ENCODE measurements around the gene GRM4. TPM values are rescaled to one million over a fixed set of nuclear protein-coding genes. Genes with fewer than 3 reads are reported as not detected.
A peak's percentile ranks its signal among the peaks of the same experiment; 100 is the strongest.
"Not testable (repeated sequence)": the region's sequence is repeated elsewhere in the genome, so short reads cannot be mapped to it uniquely, and the experiment has no call there.

The GRM4 gene
- total RNA-seq: under 1 TPM in 1 of 2 experiments, not detected in 1; 0.05 TPM

- H3K27me3 Mint-ChIP-seq: peaks cover 64% of the 10 kb centered on the region
- intact Hi-C loops (cut with micrococcal nuclease): no loop called here
- H3K36me3 Mint-ChIP-seq: no peaks in the 10 kb centered on the region
- ChIA-PET POLR2A (no interaction called here), CTCF (interaction anchor here (0.9 to 1.9 kb wide), 3 partner anchors 10 to 375 kb away, joined by 4 to 8 read pairs (median 6); no protein-coding TSS in a partner anchor)
- no peaks in the 10 kb centered on the region for H3K9me3 Mint-ChIP-seq
- no peak within 1 kb of the TSS for H3K27ac Mint-ChIP-seq
- peak within 1 kb of the TSS; percentile 15 for H3K4me3 Mint-ChIP-seq
- peaks cover 12% of the 10 kb centered on the region for H3K4me1 Mint-ChIP-seq (ENCODE audit: low read depth)
- DNase-seq: no peak
Measured at GRCh38 chr6:34146021-34146782, at the start of gene GRM4. GRM4 (minus strand) TSS chr6:34146087; CDS start chr6:34133496, 12,591 bp downstream.

GRCh38 chr6:34194772-34195171 is 48.9 kb upstream of the GRM4 start:
- no peaks in the 10 kb centered on the region for H3K27me3 Mint-ChIP-seq
- H3K4me1 Mint-ChIP-seq (ENCODE audit: low read depth): peaks cover 12% of the 10 kb centered on the region
- H3K9me3 Mint-ChIP-seq: no peaks in the 10 kb centered on the region
- POLR2A ChIA-PET: no interaction called here
- H3K27ac Mint-ChIP-seq: no peak overlapping the region
- intact Hi-C loops (cut with micrococcal nuclease): no loop called here
- CTCF ChIA-PET: interaction anchor here (2.2 to 4.2 kb wide), 4 partner anchors 13 to 220 kb away, joined by 12 to 42 read pairs (median 20); no protein-coding TSS in a partner anchor
- no peak overlapping the region for H3K4me3 Mint-ChIP-seq
- no peaks in the 10 kb centered on the region for H3K36me3 Mint-ChIP-seq
- DNase-seq: no peak

GRCh38 chr6:34190504-34191122 is 44.7 kb upstream of the GRM4 start:
- POLR2A ChIA-PET: no interaction called here
- intact Hi-C loops (cut with micrococcal nuclease): no loop called here

DNA sequence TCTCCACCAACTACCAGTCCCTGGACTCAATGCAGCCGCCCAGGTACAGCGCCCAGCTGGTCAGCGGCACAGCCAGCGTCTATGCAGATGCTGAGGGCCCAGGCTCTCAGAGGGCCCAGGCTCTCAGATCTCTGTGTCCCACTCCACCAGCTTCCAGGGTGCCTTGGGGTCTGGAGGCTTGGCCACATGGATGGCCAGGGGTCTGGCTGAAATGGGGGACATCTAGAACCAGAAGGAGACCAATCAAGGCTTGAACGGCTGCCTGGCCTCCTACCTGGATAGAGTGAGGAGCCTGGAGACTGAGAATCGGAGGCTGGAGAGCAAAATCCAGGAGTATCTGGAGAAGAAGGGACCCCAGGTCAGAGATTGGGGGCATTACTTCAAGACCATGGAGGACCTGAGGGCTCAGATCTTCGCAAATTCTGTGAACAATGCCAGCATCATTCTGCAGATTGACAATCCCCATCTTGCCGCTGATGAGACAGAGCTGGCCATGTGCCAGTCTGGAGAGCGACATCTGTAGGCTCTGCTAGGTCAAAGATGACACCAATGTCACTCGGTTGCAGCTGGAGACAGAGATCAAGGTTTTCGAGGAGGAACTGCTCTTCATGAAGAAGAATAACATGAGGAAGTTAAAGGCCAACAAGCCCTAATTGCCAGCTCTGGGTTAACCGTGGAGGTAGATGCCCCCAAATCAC is 44.1 kb upstream of the GRM4 start:
- Mint-ChIP-seq H3K27ac (no peak overlapping the region), H3K4me3 (no peak overlapping the region)

More at GRCh38 chr6:34190504-34191122, 44.7 kb upstream of the GRM4 start:
- Mint-ChIP-seq H3K9me3 (no peaks in the 10 kb centered on the region), H3K4me3 (no peak overlapping the region), H3K27me3 (no peaks in the 10 kb centered on the region), H3K36me3 (no peaks in the 10 kb centered on the region), H3K4me1 (ENCODE audit: low read depth) (peaks cover 4% of the 10 kb centered on the region), H3K27ac (no peak overlapping the region)
- CTCF ChIA-PET: interaction anchor here (0.8 to 1.2 kb wide), 3 partner anchors 11 to 32 kb away, joined by 3 to 11 read pairs (median 3); no protein-coding TSS in a partner anchor
- no peak for DNase-seq

DNA sequence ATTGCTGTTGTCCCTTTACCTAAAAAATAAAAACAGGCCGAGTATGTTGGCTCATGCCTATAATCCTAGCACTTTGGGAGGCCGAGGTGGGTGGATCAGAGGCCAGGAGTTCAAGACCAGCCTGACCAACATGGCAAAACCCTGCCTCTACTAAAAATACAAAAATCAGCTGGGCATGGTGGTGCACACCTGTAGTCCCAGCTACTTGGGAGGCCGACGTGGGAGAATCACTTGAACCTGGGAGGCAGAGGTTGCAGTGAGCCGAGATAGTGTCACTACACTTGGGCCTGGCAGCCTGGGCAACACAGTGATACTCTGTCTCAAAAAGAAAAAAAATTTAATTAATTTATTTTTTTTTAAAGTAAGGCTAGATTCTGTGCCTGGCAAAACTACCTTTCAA is 38.8 kb upstream of the GRM4 start:
- CTCF ChIA-PET: interaction anchor here (1.1 kb wide), 1 partner anchor 21 kb away, joined by 3 read pairs; no protein-coding TSS in a partner anchor
- intact Hi-C loops (cut with micrococcal nuclease): loop anchor here (5.0 to 10.0 kb wide), 2 partner anchors 63 to 420 kb away; partner anchors contain the start of gene SMIM29

More for the DNA sequence above, 44.1 kb upstream of the GRM4 start:
- peak; percentile 53 for DNase-seq
- Mint-ChIP-seq H3K36me3 (no peaks in the 10 kb centered on the region), H3K9me3 (no peaks in the 10 kb centered on the region), H3K27me3 (no peaks in the 10 kb centered on the region), H3K4me1 (ENCODE audit: low read depth) (peaks cover 4% of the 10 kb centered on the region)
- intact Hi-C loops (cut with micrococcal nuclease): loop anchor here (10.0 kb wide), 1 partner anchor 415 kb away; no protein-coding TSS in a partner anchor
- CTCF ChIA-PET: interaction anchor here (0.6 to 1.2 kb wide), 5 partner anchors 12 to 31 kb away, joined by 3 to 11 read pairs (median 3); no protein-coding TSS in a partner anchor
- POLR2A ChIA-PET: no interaction called here

GRCh38 chr6:34182751-34183531 is 37.1 kb upstream of the GRM4 start:
- POLR2A ChIA-PET: interaction anchor here (0.7 to 1.7 kb wide), 7 partner anchors 13 to 474 kb away, joined by 3 to 9 read pairs (median 5); partner anchors contain the start of genes HMGA1 and SMIM29
- DNase-seq: peak; percentile 87
- Mint-ChIP-seq H3K27ac (peak overlapping the region; percentile 81), H3K4me1 (ENCODE audit: low read depth) (peaks cover 16% of the 10 kb centered on the region), H3K36me3 (peaks cover 4% of the 10 kb centered on the region), H3K9me3 (peaks cover 9% of the 10 kb centered on the region), H3K4me3 (peak overlapping the region; percentile 65), H3K27me3 (no peaks in the 10 kb centered on the region)
- intact Hi-C loops (cut with micrococcal nuclease): loop anchor here (1.0 to 10.0 kb wide), 3 partner anchors 41 to 422 kb away; partner anchors contain the start of gene SMIM29
- CTCF ChIA-PET: interaction anchor here (0.6 to 2.9 kb wide), 5 partner anchors 13 to 431 kb away, joined by 3 to 19 read pairs (median 6); partner anchors contain the start of gene HMGA1

More for the DNA sequence above, 38.8 kb upstream of the GRM4 start:
- H3K9me3 Mint-ChIP-seq, DNase-seq, H3K4me3 Mint-ChIP-seq, POLR2A ChIA-PET, H3K27ac Mint-ChIP-seq, H3K27me3 Mint-ChIP-seq, H3K36me3 Mint-ChIP-seq: not testable (repeated sequence)
- H3K4me1 Mint-ChIP-seq (ENCODE audit: low read depth): peaks cover 16% of the 10 kb centered on the region

GRCh38 chr6:34181908-34182307 is 36.0 kb upstream of the GRM4 start:
- no peaks in the 10 kb centered on the region for H3K27me3 Mint-ChIP-seq
- CTCF ChIA-PET: interaction anchor here (2.9 kb wide), 1 partner anchor 14 kb away, joined by 19 read pairs; no protein-coding TSS in a partner anchor
- H3K4me1 Mint-ChIP-seq (ENCODE audit: low read depth): peaks cover 16% of the 10 kb centered on the region
- H3K36me3 Mint-ChIP-seq: peaks cover 4% of the 10 kb centered on the region
- no peak overlapping the region for H3K4me3 Mint-ChIP-seq
- DNase-seq: no peak
- peak overlapping the region; percentile 63 for H3K27ac Mint-ChIP-seq
- H3K9me3 Mint-ChIP-seq: peaks cover 9% of the 10 kb centered on the region
- intact Hi-C loops (cut with micrococcal nuclease): loop anchor here (1.0 to 10.0 kb wide), 3 partner anchors 42 to 423 kb away; partner anchors contain the start of gene SMIM29
- POLR2A ChIA-PET: interaction anchor here (1.6 to 1.7 kb wide), 2 partner anchors 14 to 55 kb away, joined by 6 to 9 read pairs; partner anchors contain the start of gene HMGA1

- ChIA-PET CTCF (no interaction called here), POLR2A (no interaction called here)
- Mint-ChIP-seq H3K4me3 (no peak overlapping the region), H3K27ac (no peak overlapping the region), H3K36me3 (peaks cover 4% of the 10 kb centered on the region), H3K27me3 (no peaks in the 10 kb centered on the region), H3K9me3 (peaks cover 9% of the 10 kb centered on the region), H3K4me1 (ENCODE audit: low read depth) (peaks cover 16% of the 10 kb centered on the region)
- DNase-seq: no peak
- intact Hi-C loops (cut with micrococcal nuclease): no loop called here
Measured at GRCh38 chr6:34179106-34179720, 33.3 kb upstream of the GRM4 start.

- H3K4me1 Mint-ChIP-seq (ENCODE audit: low read depth): peaks cover 14% of the 10 kb centered on the region
- no peaks in the 10 kb centered on the region for H3K27me3 Mint-ChIP-seq
- no peak overlapping the region for H3K4me3 Mint-ChIP-seq
- intact Hi-C loops (cut with micrococcal nuclease): no loop called here
- no peak overlapping the region for H3K27ac Mint-ChIP-seq
- no peak for DNase-seq
- H3K36me3 Mint-ChIP-seq: peaks cover 4% of the 10 kb centered on the region
- POLR2A ChIA-PET: no interaction called here
- CTCF ChIA-PET: no interaction called here
- peaks cover 7% of the 10 kb centered on the region for H3K9me3 Mint-ChIP-seq
Measured at GRCh38 chr6:34178357-34179105, 32.6 kb upstream of the GRM4 start.

DNA sequence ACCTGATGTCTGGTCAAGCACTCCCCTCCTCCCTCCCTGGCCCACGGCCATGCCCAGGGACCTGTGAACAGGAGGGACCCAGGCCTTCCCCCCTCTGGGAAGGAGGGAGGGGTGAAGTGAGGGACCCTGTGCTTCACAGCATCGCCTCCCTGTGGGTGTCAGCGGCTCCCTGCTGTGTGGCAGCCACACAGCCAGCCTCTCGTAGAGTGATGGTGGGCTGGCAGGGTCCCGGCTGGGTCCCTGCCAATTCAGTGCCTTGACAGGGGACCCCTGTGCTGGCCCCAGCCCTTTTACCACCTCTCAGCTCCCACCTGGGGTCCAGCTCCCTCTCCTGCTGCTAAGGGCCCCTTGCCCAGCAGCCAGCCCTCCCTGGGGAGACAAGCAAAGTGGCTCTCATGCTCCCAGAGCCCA is 31.3 kb upstream of the GRM4 start:
- intact Hi-C loops (cut with micrococcal nuclease): no loop called here
- peaks cover 3% of the 10 kb centered on the region for H3K4me1 Mint-ChIP-seq (ENCODE audit: low read depth)
- H3K27ac Mint-ChIP-seq: no peak overlapping the region
- no peak overlapping the region for H3K4me3 Mint-ChIP-seq
- no peak for DNase-seq
- CTCF ChIA-PET: no interaction called here
- POLR2A ChIA-PET: no interaction called here
- H3K36me3 Mint-ChIP-seq: no peaks in the 10 kb centered on the region
- no peaks in the 10 kb centered on the region for H3K27me3 Mint-ChIP-seq
- H3K9me3 Mint-ChIP-seq: no peaks in the 10 kb centered on the region
